Uterus (tissue), 2 donors: ENCODE measurements around the gene ADAMTSL5.

Source experiments
- CTCF ChIP-seq, 4 experiments: fragments of 200-600 bp in 2 of 4; fragments of 450-650 bp in 2 of 4; sonication (generic) in 2 of 4; IDR thresholded peaks; one replicate each; pipeline ENCODE4 v1.5.1; 2016 to 2019; ENCODE audit warnings: antibody characterized with exemption in 4 of 4, mild to moderate bottlenecking in 2 of 4, moderate library complexity in 1 of 4
- POLR2A ChIP-seq, 2 donors: fragments of 450-650 bp; IDR thresholded peaks; one replicate each; pipeline ENCODE4 v1.6.1; 2016; ENCODE audit warnings: antibody characterized with exemption in 2 of 2, mild to moderate bottlenecking in 1 of 2, moderate library complexity in 1 of 2

- TF ChIP-seq CTCF (IDR thresholded peaks at IDR 0.05) (no peak), POLR2A (IDR thresholded peaks at IDR 0.05) (no peak)
Observed at GRCh38 chr19:1529430-1529816, 16.6 kb upstream of the ADAMTSL5 start.
